HCT116 (cell line): Measurements from ENCODE around the gene TCF20. TPM values are rescaled to one million over a fixed set of nuclear protein-coding genes. Genes with fewer than 3 reads are reported as not detected.

Experiments
- ATAC-seq: fragments of 200-7000 bp; cut with Tn5 transposase; 2 replicates; pipeline ENCODE4 v1.9.1; 2020; ENCODE audit warnings: mild to moderate bottlenecking, moderate library complexity
- BruUV-seq: library from RNA; stranded (reverse); fragments of 400-500 nt; replicated peaks from 2 replicates; lab custom pipeline; 2021; lab: Mats Ljungman, UMichigan
- CTCF ChIA-PET: fragments of 300-600 bp; sonication (Branson Sonifier 250); formaldehyde crosslinking; loops from one replicate; lab custom pipeline; 2021; ENCODE audit warnings: antibody characterized with exemption; lab: Charles Lee
- POLR2A ChIA-PET: fragments of 300-600, 350-600 bp; sonication (Branson Sonifier 250); formaldehyde crosslinking; loops from one replicate; lab custom pipeline; 2021; ENCODE audit warnings: antibody characterized with exemption; lab: Charles Lee
- RAD21 ChIA-PET, 2 experiments: fragments of 300-600 bp; sonication (Branson Sonifier 250); formaldehyde crosslinking; loops; one replicate each; lab custom pipeline; 2023; ENCODE audit warnings: low total read pairs in 2 of 2; ENCODE audit not compliant: uncharacterized antibody in 2 of 2, unreplicated experiment in 2 of 2, low non-redundant PET in 1 of 2; lab: Charles Lee
- DNase-seq: peaks from one replicate; pipeline ENCODE4 v3.0.0-alpha.2; 2010; ENCODE audit warnings: low read depth, low spot score
- H2AFZ ChIP-seq: fragments of 200-600 bp; shearing (Covaris generic), sonication (generic); 2 replicates; pipeline ENCODE4 v1.6.1; 2017; ENCODE audit warnings: low read depth, mixed run types, mixed read lengths, antibody characterized with exemption, low read length; ENCODE audit not compliant: poor library complexity, severe bottlenecking
- H3K27ac ChIP-seq: 2 replicates; pipeline ENCODE4 v1.5.1; 2012; ENCODE audit warnings: low read depth, low read length
- H3K27me3 ChIP-seq: fragments of 200-600 bp; sonication (generic); 2 replicates; pipeline ENCODE4 v1.6.1; 2016; ENCODE audit warnings: mixed run types, low read length, mixed read lengths; ENCODE audit not compliant: insufficient read depth
- H3K36me3 ChIP-seq, 2 experiments: fragments of 200-500 bp in 1 of 2; fragments of 200-600 bp in 1 of 2; sonication (Bioruptor generic) in 1 of 2; sonication (generic) in 1 of 2; 2 replicates each; pipeline versions ENCODE4 v1.5.1 to v1.6.1; 2014 to 2016; ENCODE audit warnings: low read length in 2 of 2, inconsistent platforms in 1 of 2, mixed read lengths in 1 of 2, mixed run types in 1 of 2; ENCODE audit not compliant: insufficient read depth in 2 of 2, control insufficient read depth in 1 of 2
- H3K4me1 ChIP-seq, 2 experiments: fragments of 200-600 bp in 1 of 2; sonication (generic) in 1 of 2; 2 replicates each; pipeline versions ENCODE4 v1.5.1 to v1.6.1; 2012 to 2017; ENCODE audit warnings: low read length in 2 of 2, inconsistent platforms in 1 of 2, mild to moderate bottlenecking in 1 of 2, mixed read lengths in 1 of 2, mixed run types in 1 of 2, moderate library complexity in 1 of 2; ENCODE audit not compliant: insufficient read depth in 2 of 2, control insufficient read depth in 1 of 2
- H3K4me2 ChIP-seq: fragments of 200-600 bp; sonication (generic); 2 replicates; pipeline ENCODE4 v1.6.1; 2017; ENCODE audit warnings: mixed run types, low read length, mixed read lengths
- H3K4me3 ChIP-seq, 2 experiments: fragments of 200-600 bp in 1 of 2; sonication (generic) in 1 of 2; replicated peaks in 1 of 2; 2 replicates each; pipeline ENCODE4 v1.5.1; 2011 to 2016; ENCODE audit warnings: low read length in 2 of 2, control low read depth in 1 of 2, low read depth in 1 of 2, mild to moderate bottlenecking in 1 of 2, mixed read lengths in 1 of 2, mixed run types in 1 of 2
- H3K79me2 ChIP-seq: fragments of 200-600 bp; sonication (generic); 2 replicates; pipeline ENCODE4 v1.6.1; 2017; ENCODE audit warnings: mild to moderate bottlenecking, mixed run types, low read length, moderate library complexity, mixed read lengths; ENCODE audit not compliant: insufficient read depth
- H3K9ac ChIP-seq: fragments of 200-600 bp; sonication (generic); 2 replicates; pipeline ENCODE4 v1.6.1; 2016; ENCODE audit warnings: low read length, mixed read lengths
- H3K9me2 ChIP-seq: fragments of 200-600 bp; sonication (generic), shearing (Covaris generic); 2 replicates; pipeline ENCODE4 v1.6.1; 2017; ENCODE audit warnings: mixed run types, mild to moderate bottlenecking, moderate library complexity; ENCODE audit not compliant: insufficient read depth
- H3K9me3 ChIP-seq, 2 experiments: fragments of 200-500 bp in 1 of 2; fragments of 200-600 bp in 1 of 2; sonication (Bioruptor generic) in 1 of 2; sonication (generic) in 1 of 2; 2 replicates each; pipeline ENCODE4 v1.6.1; 2014 to 2017; ENCODE audit warnings: low read length in 2 of 2, mixed read lengths in 2 of 2, inconsistent platforms in 1 of 2, low read depth in 1 of 2, mild to moderate bottlenecking in 1 of 2, mixed run types in 1 of 2, moderate library complexity in 1 of 2; ENCODE audit not compliant: control insufficient read depth in 1 of 2, insufficient read depth in 1 of 2
- H4K20me1 ChIP-seq: fragments of 200-600 bp; sonication (generic), shearing (Covaris generic); 2 replicates; pipeline ENCODE4 v1.6.1; 2017; ENCODE audit warnings: mixed run types, mild to moderate bottlenecking, moderate library complexity; ENCODE audit not compliant: insufficient read depth
- ATF3 ChIP-seq: IDR thresholded peaks from 2 replicates; pipeline ENCODE4 v1.6.1; 2012
- CEBPB ChIP-seq: IDR thresholded peaks from 2 replicates; pipeline ENCODE4 v1.6.1; 2012; ENCODE audit warnings: low read depth
- CTCF ChIP-seq, 3 experiments: fragments of 200-600 bp in 1 of 3; sonication (generic) in 1 of 3; IDR thresholded peaks in 2 of 3; conservative IDR thresholded peaks in 1 of 3; 2 replicates each; pipeline ENCODE4 v1.5.1; 2012 to 2017; ENCODE audit warnings: low read depth in 2 of 3, low read length in 2 of 3, antibody characterized with exemption in 1 of 3, borderline replicate concordance in 1 of 3, control low read depth in 1 of 3, mild to moderate bottlenecking in 1 of 3, mixed read lengths in 1 of 3, mixed run types in 1 of 3, moderate library complexity in 1 of 3; ENCODE audit not compliant: insufficient read depth in 1 of 3
- EZH2phosphoT487 ChIP-seq: fragments of 200-600 bp; IDR thresholded peaks from 2 replicates; pipeline ENCODE4 v1.6.1; 2018; ENCODE audit warnings: antibody characterized with exemption, borderline replicate concordance
- FOSL1 ChIP-seq: IDR thresholded peaks from 2 replicates; pipeline ENCODE4 v1.6.1; 2012; ENCODE audit warnings: low read depth
- JUND ChIP-seq: IDR thresholded peaks from 2 replicates; pipeline ENCODE4 v1.6.1; 2012
- REST ChIP-seq: IDR thresholded peaks from 2 replicates; pipeline ENCODE4 v1.6.1; 2012; ENCODE audit warnings: low read depth
- SIN3A ChIP-seq: IDR thresholded peaks from 2 replicates; pipeline ENCODE4 v1.6.1; 2012; ENCODE audit warnings: low read depth
- SP1 ChIP-seq: IDR thresholded peaks from 2 replicates; pipeline ENCODE4 v1.6.1; 2012; ENCODE audit warnings: low read depth
- SRF ChIP-seq: IDR thresholded peaks from 2 replicates; pipeline ENCODE4 v1.6.1; 2012; ENCODE audit warnings: low read depth
- YY1 ChIP-seq: IDR thresholded peaks from 2 replicates; pipeline ENCODE4 v1.6.1; 2011; ENCODE audit warnings: low read length, low read depth, moderate library complexity, mild to moderate bottlenecking; ENCODE audit not compliant: insufficient replicate concordance; ENCODE audit errors: extremely low read depth
- ZFX ChIP-seq: fragments of 450-650 bp; IDR thresholded peaks from 2 replicates; pipeline ENCODE4 v1.6.1; 2017
- intact Hi-C: fragments of 100-400 bp; cut with micrococcal nuclease; formaldehyde crosslinking; loops from 2 replicates; pipeline ENCODE4 v1.10.0; 2022
- total RNA-seq: library from RNA; stranded (reverse); gene quantifications from one replicate; pipeline ENCODE4 v1.2.1, GENCODE V29; 2021; ENCODE audit not compliant: unreplicated experiment

TCF20 gene
- total RNA-seq, 1 experiment from 2014 or later = 66.7 TPM

GRCh38 chr22:42296883-42297282 lies 26.4 kb upstream of the TCF20 start (continued):
- TF ChIP-seq EZH2phosphoT487 (no peak), ZFX (no peak), REST (no peak), FOSL1 (no peak), SIN3A (no peak), YY1 (no peak), SRF (no peak), SP1 (no peak), CEBPB (no peak), ATF3 (no peak)

- DNase-seq (no peak), ATAC-seq (no peak)
- no peak overlapping the region for H2AFZ ChIP-seq
- TF ChIP-seq CTCF (IDR thresholded peaks at IDR 0.05 in 2 of 3, conservative IDR thresholded peaks at IDR 0.05 in 1 of 3; ENCODE audit: borderline replicate concordance in 1 of 3, insufficient read depth in 1 of 3, low read depth in 2 of 3, low read length in 2 of 3) = peak in 2 of 3 experiments; percentile 19 to 22; a peak in 1 of 6 replicates
- no peak for TF ChIP-seq ATF3
- no peak for TF ChIP-seq JUND
- H3K4me1 ChIP-seq = peaks cover 6 to 16% of the 10 kb centered on the region in 2 experiments
- no peaks in the 10 kb centered on the region for H3K9me3 ChIP-seq
- no peak overlapping the region for H3K4me3 ChIP-seq
- no peaks in the 10 kb centered on the region for H3K9me2 ChIP-seq
- POLR2A ChIA-PET = no interaction called here
- no peaks in the 10 kb centered on the region for H3K36me3 ChIP-seq
- BruUV-seq = no TSS peak
- intact Hi-C loops = no loop called here
- H3K27me3 ChIP-seq = no peaks in the 10 kb centered on the region
- no peaks in the 10 kb centered on the region for H4K20me1 ChIP-seq
- RAD21 ChIA-PET = no interaction called here
- H3K79me2 ChIP-seq = no peaks in the 10 kb centered on the region
- H3K4me2 ChIP-seq = no peak overlapping the region
- H3K27ac ChIP-seq = no peak overlapping the region
- CTCF ChIA-PET = no interaction called here
- no peak overlapping the region for H3K9ac ChIP-seq
Observed at GRCh38 chr22:42296381-42296853, 26.0 kb upstream of the TCF20 start.
